Right lobe of liver (tissue), 4 donors: ENCODE results near the gene FASTK.

Source experiments
- CTCF ChIP-seq, 4 donors: fragments of 200-600 bp in 3 of 4; fragments of 450-650 bp in 1 of 4; IDR thresholded peaks; one replicate each; pipeline versions ENCODE4 v1.5.1 to v1.8.0; 2016 to 2022; ENCODE audit warnings: antibody characterized with exemption in 4 of 4, mild to moderate bottlenecking in 2 of 4
- POLR2A ChIP-seq: fragments of 450-650 bp; IDR thresholded peaks from one replicate; pipeline ENCODE4 v1.6.1; 2017; ENCODE audit warnings: antibody characterized with exemption, mild to moderate bottlenecking
- donor health status: DM: no; HTN: no; CAD: no.
- donor health status: DM: no; HTN: no; CAD: no.
- donor health status: DM: no; HTN: yes; CAD: no.

- no peak for TF ChIP-seq POLR2A
- no peak for TF ChIP-seq CTCF (IDR thresholded peaks at IDR 0.05)
Measured at GRCh38 chr7:151103973-151104372, 23.4 kb upstream of the FASTK start.
